Activated CD4-positive, CD25-positive, alpha-beta regulatory T cell treated with anti-CD3 and anti-CD28 coated beads, Interleukin-2, amount 50 U/mL, for 72 hours (primary cell): Measurements from ENCODE around the gene MYO10.
"Not testable (repeated sequence)": the region's sequence is repeated elsewhere in the genome, so short reads cannot be mapped to it uniquely, and the experiment has no call there.

ENCODE experiments used
- DNase-seq: peaks from one replicate; pipeline ENCODE4 v3.0.0; 2021

The MYO10 gene

GRCh38 chr5:16936150-16936988 lies at the start of gene MYO10:
Gene MYO10 (minus strand): TSS chr5:16936288. CDS start chr5:16935808, 480 bp downstream.
- DNase-seq, result peak; percentile 53

GRCh38 chr5:16985304-16985703 lies 49.2 kb upstream of the MYO10 start:
- not testable (repeated sequence) for DNase-seq

GRCh38 chr5:16983972-16984371 lies 47.9 kb upstream of the MYO10 start:
- no peak for DNase-seq

- no peak for DNase-seq
These were observed 47.0 kb upstream of the MYO10 start for GRCh38 chr5:16983022-16983639.

- DNase-seq, result no peak
These were observed 45.6 kb upstream of the MYO10 start for GRCh38 chr5:16981700-16982099.

- DNase-seq, result no peak
These were observed 44.9 kb upstream of the MYO10 start for GRCh38 chr5:16980983-16981382.

GRCh38 chr5:16978296-16978695 lies 42.2 kb upstream of the MYO10 start:
- no peak for DNase-seq

- DNase-seq, result no peak
These were observed 40.5 kb upstream of the MYO10 start for GRCh38 chr5:16976625-16977008.

- DNase-seq, result no peak
These were observed 40.0 kb upstream of the MYO10 start for GRCh38 chr5:16975950-16976624.

- no peak for DNase-seq
These were observed 38.9 kb upstream of the MYO10 start for GRCh38 chr5:16974981-16975380.

- DNase-seq, result no peak
These were observed 34.7 kb upstream of the MYO10 start for GRCh38 chr5:16970826-16971225.

GRCh38 chr5:16970260-16970659 lies 34.2 kb upstream of the MYO10 start:
- DNase-seq, result no peak

GRCh38 chr5:16965581-16965980 lies 29.5 kb upstream of the MYO10 start:
- no peak for DNase-seq

- no peak for DNase-seq
These were observed 27.7 kb upstream of the MYO10 start for GRCh38 chr5:16963821-16964220.

GRCh38 chr5:16961131-16961530 lies 25.0 kb upstream of the MYO10 start:
- DNase-seq, result no peak

GRCh38 chr5:16957304-16958196 lies 21.5 kb upstream of the MYO10 start:
- no peak for DNase-seq

GRCh38 chr5:16953729-16954128 lies 17.6 kb upstream of the MYO10 start:
- DNase-seq, result no peak

- no peak for DNase-seq
These were observed 17.0 kb upstream of the MYO10 start for GRCh38 chr5:16952968-16953671.

GRCh38 chr5:16946725-16947124 lies 10.6 kb upstream of the MYO10 start:
- no peak for DNase-seq

- DNase-seq, result no peak
These were observed 8.9 kb upstream of the MYO10 start for GRCh38 chr5:16944816-16945562.
